Esophagus (tissue), 2 donors: Measurements from ENCODE around the gene FRMD4A. TPM values are rescaled to one million over a fixed set of nuclear protein-coding genes. Genes with fewer than 3 reads are reported as not detected.

Experiments
- H3K27ac ChIP-seq, 2 donors: one replicate each; pipeline ENCODE4 v1.5.1; 2013; ENCODE audit warnings: low read depth in 2 of 2, mild to moderate bottlenecking in 2 of 2, inconsistent platforms in 1 of 2, low read length in 1 of 2, moderate library complexity in 1 of 2
- H3K27me3 ChIP-seq, 2 donors: one replicate each; pipeline ENCODE4 v1.6.1; 2013; ENCODE audit warnings: low read length in 2 of 2, control low read depth in 1 of 2, mild to moderate bottlenecking in 1 of 2; ENCODE audit not compliant: insufficient read depth in 2 of 2, control insufficient read depth in 1 of 2
- H3K36me3 ChIP-seq, 2 donors: one replicate each; pipeline ENCODE4 v1.6.1; 2013; ENCODE audit warnings: low read length in 1 of 2; ENCODE audit not compliant: control insufficient read depth in 2 of 2, insufficient read depth in 2 of 2
- H3K4me1 ChIP-seq, 2 donors: one replicate each; pipeline ENCODE4 v1.6.1; 2013; ENCODE audit warnings: low read length in 1 of 2; ENCODE audit not compliant: control insufficient read depth in 2 of 2, insufficient read depth in 2 of 2
- H3K4me3 ChIP-seq, 2 donors: one replicate each; pipeline ENCODE4 v1.5.1; 2013; ENCODE audit warnings: low read length in 2 of 2, mild to moderate bottlenecking in 2 of 2, low read depth in 1 of 2, moderate library complexity in 1 of 2
- H3K9me3 ChIP-seq, 2 donors: one replicate each; pipeline ENCODE4 v1.6.1; 2013; ENCODE audit warnings: mild to moderate bottlenecking in 2 of 2, low read depth in 1 of 2, low read length in 1 of 2, moderate library complexity in 1 of 2; ENCODE audit not compliant: control insufficient read depth in 2 of 2, insufficient read depth in 1 of 2
- WGBS, 2 donors: extraction: QIAGEN DNeasy Blood & Tissue Kit; methylation state at CpG; one replicate each; pipeline ENCODE4 v1.1.7; 2013; 5-methylcytosine and 5-hydroxymethylcytosine counted together
- polyA plus RNA-seq, 2 donors: library from polyadenylated mRNA; stranded (reverse); fragments of 200-250 nt; gene quantifications; one replicate each; pipeline ENCODE4 v1.2.3, GENCODE V29; 2013
- donor health status: healthy with polysubstance abuse.
- donor health status: Bipolar disorder and iron deficiency.

Gene FRMD4A
- polyA plus RNA-seq, 2 donors = 9.3 to 12.6 TPM

DNA sequence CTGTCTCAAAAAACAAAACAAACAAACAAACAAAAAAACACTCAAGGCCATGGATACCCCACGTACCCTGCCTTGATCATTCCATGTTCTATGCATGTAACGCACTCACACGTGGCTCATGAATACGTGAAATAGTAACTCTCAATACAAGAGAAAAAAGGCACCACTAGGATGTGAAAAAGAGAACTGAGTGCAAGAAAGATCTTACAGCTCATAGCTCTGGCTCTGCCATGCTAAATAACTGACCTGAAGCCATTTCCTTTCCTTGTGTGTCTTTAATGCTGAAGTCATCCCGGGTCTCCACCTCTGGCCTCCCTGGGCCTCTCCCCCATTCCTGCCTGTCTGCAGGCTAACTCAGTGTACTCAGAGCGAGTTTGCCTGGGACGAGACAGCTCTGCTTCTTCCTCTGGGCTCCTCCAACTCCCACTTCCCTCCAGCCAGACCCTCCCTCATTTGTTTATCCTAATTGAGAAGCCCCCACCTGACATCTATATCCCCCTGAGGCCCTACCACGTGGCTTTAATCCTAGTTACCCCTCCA lies 626.7 kb downstream of the FRMD4A start:
- no peaks in the 10 kb centered on the region for H3K9me3 ChIP-seq
- peaks cover 3 to 15% of the 10 kb centered on the region in 2 donors for H3K4me1 ChIP-seq
- 83% methylated on average over 8 of the region's 8 CpGs for WGBS, 2 donors
- no peaks in the 10 kb centered on the region for H3K27me3 ChIP-seq
- no peak overlapping the region for H3K4me3 ChIP-seq
- H3K27ac ChIP-seq = no peak overlapping the region
- peaks cover 0 to 10% of the 10 kb centered on the region in 2 donors for H3K36me3 ChIP-seq

DNA sequence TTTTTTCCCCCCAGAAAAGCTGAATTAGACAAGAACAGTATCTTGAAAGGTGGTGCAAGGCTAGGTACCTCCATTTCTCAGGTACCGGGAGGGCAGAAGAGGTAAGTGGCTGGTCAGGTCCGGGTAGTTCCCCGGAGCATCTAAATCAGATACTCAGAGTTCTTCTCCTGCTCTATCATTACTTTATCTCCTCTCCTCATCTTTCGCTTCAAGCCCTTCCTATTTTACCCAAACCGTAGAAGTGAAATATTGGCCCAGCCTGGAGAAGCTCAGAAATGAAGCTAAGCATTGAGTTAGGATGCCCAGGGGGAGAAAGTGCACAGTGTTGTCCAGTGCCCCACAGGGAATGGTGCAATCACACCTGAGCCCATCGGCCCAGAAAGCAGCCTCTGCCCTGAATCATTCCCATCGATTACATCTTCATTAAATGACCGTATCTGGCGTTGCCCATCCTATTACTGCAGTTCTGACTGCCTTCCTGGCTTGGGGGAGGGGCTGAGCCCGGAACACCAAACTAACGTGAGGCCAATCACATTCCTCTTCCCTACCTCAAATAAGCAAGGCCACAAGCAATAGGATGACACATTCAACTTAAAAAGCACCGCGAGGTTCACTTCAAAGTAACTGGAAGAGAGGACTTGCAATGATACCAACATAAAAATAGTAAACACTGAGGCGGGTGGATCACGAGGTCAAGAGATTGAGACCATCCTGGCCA lies 627.5 kb downstream of the FRMD4A start:
- Histone ChIP-seq H3K27ac (no peak overlapping the region), H3K4me3 (no peak overlapping the region), H3K36me3 (peaks cover 0 to 12% of the 10 kb centered on the region in 2 donors), H3K4me1 (peaks cover 3 to 15% of the 10 kb centered on the region in 2 donors), H3K9me3 (no peaks in the 10 kb centered on the region), H3K27me3 (no peaks in the 10 kb centered on the region)
- 89 to 91% methylated on average over 15 of the region's 15 CpGs for WGBS, 2 donors

DNA sequence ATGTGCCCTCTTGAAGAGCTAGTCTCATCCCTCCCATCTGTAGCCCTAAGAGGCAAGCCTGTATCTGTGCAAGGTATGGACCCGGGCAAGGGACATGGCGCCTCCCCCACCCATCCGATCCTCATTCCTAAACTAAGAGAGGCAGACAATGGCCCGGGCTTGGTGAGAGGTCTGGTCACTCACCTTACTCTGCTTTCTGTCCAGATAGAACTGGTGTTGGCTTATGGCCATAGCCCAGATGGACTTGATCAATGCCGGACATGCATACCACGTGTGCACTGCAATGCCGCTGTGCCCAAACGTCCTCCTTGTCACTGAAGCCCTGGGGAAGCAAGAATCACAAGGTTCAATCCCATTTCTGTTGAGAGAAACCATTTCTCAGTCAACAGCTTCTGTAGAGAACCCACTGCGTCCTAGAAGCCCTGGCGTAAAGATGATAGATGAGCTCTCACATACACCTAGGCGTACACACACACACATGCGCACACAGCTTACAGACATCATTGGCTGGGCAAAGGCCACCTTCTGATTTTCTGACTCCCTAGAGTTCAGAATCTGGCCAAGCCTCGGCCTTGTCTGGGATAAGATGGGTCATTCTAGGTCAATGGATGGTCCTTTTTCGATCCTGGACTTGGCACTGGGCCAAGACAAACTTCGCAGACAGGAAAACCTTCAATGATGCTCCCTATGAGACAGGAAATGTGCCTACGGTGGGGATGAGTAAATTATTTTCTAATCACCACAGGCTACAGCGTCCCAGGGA lies 629.4 kb downstream of the FRMD4A start:
- peaks cover 0 to 12% of the 10 kb centered on the region in 2 donors for H3K36me3 ChIP-seq
- 82% methylated on average over 17 of the region's 17 CpGs for WGBS, 2 donors
- no peak overlapping the region for H3K27ac ChIP-seq
- H3K4me1 ChIP-seq = peaks cover 3 to 7% of the 10 kb centered on the region in 2 donors
- H3K9me3 ChIP-seq = no peaks in the 10 kb centered on the region
- H3K27me3 ChIP-seq = no peaks in the 10 kb centered on the region
- H3K4me3 ChIP-seq = no peak overlapping the region

DNA sequence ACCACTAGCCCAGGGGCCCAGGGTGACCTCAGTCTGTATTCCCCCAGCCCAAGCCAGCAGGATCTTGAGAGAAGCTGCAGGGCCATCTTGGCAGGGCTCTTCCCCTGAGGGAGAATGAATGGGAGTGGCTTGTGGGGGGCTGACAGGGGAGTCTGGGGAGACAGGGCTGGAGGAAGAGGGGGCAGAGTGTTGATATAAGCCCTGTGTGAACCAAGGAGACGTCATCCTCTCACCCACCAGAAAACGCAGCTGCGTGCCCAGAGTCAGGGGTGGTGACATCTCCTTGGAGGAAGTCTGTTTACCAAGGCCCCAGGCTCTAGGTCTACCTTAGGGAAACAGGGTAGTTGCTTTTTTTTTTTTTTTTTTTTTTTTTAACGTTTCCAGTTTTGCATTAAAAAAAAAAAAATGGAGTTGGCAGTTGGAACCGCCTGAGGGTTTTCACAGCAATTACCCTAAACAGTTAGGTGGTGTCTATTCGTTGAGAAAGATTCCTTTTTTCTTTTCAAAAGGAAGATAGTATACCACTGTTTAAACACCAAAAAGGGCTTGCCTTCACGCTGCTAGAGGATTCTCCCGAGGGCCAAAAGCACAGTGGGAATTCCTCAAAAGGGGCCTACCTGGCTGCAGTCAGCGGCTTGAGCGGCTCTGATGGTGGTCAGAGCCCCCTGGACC lies 630.1 kb downstream of the FRMD4A start:
- Histone ChIP-seq H3K9me3 (no peaks in the 10 kb centered on the region), H3K27me3 (no peaks in the 10 kb centered on the region), H3K36me3 (peaks cover 0 to 15% of the 10 kb centered on the region in 2 donors), H3K27ac (no peak overlapping the region), H3K4me1 (peaks cover 3 to 7% of the 10 kb centered on the region in 2 donors), H3K4me3 (no peak overlapping the region)
- WGBS, 2 donors = 55 to 65% methylated on average over 9 to 10 of the region's 10 CpGs

DNA sequence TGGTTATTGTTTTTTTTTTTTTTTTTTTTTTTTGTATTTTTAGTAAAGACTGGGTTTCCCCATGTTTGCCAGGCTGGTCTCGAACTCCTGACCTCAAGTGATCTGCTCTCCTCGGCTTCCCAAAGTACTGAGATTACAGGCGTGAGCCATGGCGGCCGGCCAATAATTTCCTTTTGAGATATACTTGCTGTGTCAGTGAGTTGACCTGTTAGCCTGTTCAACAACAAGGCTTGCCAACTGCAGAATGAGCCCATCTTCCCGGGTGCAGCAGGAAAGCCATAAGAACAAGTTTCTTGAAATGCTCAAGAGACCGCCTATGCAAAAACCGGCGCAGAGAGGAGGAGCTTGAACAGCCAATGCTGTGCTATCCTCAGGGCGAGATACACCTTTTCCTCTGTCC lies 631.5 kb downstream of the FRMD4A start:
- peaks cover 2 to 3% of the 10 kb centered on the region in 2 donors for H3K4me1 ChIP-seq
- H3K27me3 ChIP-seq = no peaks in the 10 kb centered on the region
- 66 to 71% methylated on average over 10 of the region's 10 CpGs for WGBS, 2 donors
- H3K9me3 ChIP-seq = no peaks in the 10 kb centered on the region
- no peak overlapping the region for H3K4me3 ChIP-seq
- H3K27ac ChIP-seq = no peak overlapping the region
- H3K36me3 ChIP-seq = peaks cover 0 to 16% of the 10 kb centered on the region in 2 donors

DNA sequence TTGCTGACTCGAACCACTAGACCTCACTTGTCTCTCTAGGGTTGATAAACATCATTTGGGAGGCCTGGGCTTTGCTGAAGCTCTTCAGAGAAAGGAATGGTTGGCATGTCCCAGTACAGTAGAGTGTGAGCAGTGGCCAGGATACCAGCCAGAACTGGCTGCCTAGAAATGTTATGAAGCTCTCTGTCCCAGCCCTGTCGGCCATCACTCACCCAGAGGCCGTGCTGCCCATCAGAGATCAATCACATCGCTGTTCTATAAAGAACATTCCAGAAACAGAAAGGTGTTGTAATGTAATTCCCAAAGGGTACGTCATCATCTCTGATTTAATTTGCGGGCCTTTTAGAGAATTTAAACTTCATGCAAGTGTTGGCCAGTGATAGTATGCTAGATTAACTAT lies 632.5 kb downstream of the FRMD4A start:
- Histone ChIP-seq H3K27ac (no peak overlapping the region), H3K4me1 (no peaks in the 10 kb centered on the region), H3K27me3 (no peaks in the 10 kb centered on the region), H3K36me3 (peaks cover 0 to 21% of the 10 kb centered on the region in 2 donors), H3K9me3 (no peaks in the 10 kb centered on the region), H3K4me3 (no peak overlapping the region)
- WGBS, 2 donors = 78 to 90% methylated on average over 6 of the region's 6 CpGs

DNA sequence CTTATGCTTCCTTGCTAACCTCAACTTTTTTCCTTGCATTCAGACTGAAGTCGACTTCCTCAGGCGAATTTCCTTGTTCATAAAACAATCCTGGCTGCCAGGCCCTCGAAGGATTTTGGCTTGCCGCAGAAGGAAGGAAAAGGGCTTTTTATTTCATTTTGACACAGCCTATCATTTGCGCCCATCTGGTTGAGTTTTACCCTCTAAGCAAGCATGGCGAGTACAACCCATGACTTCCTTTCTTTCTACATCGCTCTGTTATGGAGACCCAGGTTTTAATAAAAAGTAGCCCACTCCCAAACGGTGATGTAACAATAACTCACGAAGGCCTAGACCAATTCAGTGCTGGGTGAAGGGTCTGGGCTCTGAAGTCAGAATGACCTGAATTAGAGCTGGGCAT lies 634.7 kb downstream of the FRMD4A start:
- no peak overlapping the region for H3K27ac ChIP-seq
- no peaks in the 10 kb centered on the region for H3K9me3 ChIP-seq
- H3K4me3 ChIP-seq = no peak overlapping the region
- no peaks in the 10 kb centered on the region for H3K27me3 ChIP-seq
- no peaks in the 10 kb centered on the region for H3K4me1 ChIP-seq
- 82 to 84% methylated on average over 9 of the region's 9 CpGs for WGBS, 2 donors
- H3K36me3 ChIP-seq = peaks cover 0 to 20% of the 10 kb centered on the region in 2 donors

DNA sequence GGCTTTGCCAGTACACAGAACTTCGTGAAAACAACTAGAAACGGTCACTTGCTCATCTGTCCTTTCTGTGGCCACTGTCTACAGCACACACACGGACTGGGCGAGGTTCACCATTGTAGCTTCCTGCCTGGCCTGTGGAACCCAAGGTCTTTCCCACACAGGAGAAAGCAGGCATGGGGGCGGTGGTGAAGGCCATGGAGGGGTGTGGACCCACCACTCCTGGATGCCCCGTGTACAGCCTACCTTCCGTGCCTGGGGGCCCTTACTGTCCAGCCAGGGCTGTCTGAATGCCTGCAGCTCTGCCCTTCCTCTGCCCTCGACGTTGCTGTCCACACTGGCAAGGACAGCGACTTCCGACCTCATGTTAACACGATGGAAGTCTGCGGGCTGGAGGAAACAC lies 635.1 kb downstream of the FRMD4A start:
- no peaks in the 10 kb centered on the region for H3K27me3 ChIP-seq
- peaks cover 0 to 17% of the 10 kb centered on the region in 2 donors for H3K36me3 ChIP-seq
- H3K9me3 ChIP-seq = no peaks in the 10 kb centered on the region
- 75 to 80% methylated on average over 13 of the region's 13 CpGs for WGBS, 2 donors
- no peak overlapping the region for H3K27ac ChIP-seq
- H3K4me1 ChIP-seq = no peaks in the 10 kb centered on the region
- no peak overlapping the region for H3K4me3 ChIP-seq
